GM19238 (cell line): Measurements from ENCODE around the gene SIRT5.

Source experiments
- DNase-seq: peaks from one replicate; pipeline ENCODE4 v3.0.0; 2011; ENCODE audit warnings: low spot score; ENCODE audit not compliant: insufficient read length

Gene SIRT5

DNA sequence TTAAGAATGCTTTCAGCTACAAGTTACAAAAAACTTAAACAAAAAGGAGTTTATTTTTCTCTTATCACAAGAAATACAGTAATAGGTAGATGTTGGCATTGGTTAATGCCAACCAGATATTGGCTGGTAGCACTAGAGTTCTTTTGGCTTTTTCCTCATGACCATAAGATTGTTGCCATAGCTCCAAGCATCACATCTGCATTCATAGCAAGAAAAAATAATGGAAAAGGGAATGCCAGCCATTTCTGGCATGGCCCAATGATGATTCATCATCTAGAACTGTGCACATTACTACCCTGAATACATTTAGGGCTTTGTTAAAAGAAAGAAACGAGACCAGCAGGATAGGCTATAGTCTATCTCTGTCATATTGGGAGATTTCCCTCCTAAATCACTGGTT lies 20.8 kb upstream of the SIRT5 start:
- DNase-seq: no peak

DNA sequence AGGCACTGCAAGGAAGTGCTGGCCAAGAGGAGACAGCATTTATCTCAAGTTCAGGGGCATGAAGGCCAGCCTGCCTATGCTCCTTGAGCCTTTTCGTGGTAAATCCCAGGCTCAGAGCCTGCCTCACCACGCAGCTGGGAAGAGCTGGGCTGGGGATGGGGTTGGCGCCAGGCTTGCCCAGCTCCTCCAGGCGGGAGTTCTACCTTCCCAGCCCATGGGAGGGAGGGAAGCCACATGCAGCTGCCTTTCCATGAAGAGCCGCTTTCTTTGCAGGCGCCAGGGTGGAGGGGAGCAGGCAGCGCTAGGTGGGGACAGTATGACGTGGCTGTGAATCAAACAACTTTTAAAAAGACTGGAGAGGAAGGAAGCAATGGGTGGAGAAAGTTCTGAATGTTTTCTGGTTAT lies 19.5 kb upstream of the SIRT5 start:
- no peak for DNase-seq

- no peak for DNase-seq
Measured at GRCh38 chr6:13557841-13558240, 16.6 kb upstream of the SIRT5 start.

DNA sequence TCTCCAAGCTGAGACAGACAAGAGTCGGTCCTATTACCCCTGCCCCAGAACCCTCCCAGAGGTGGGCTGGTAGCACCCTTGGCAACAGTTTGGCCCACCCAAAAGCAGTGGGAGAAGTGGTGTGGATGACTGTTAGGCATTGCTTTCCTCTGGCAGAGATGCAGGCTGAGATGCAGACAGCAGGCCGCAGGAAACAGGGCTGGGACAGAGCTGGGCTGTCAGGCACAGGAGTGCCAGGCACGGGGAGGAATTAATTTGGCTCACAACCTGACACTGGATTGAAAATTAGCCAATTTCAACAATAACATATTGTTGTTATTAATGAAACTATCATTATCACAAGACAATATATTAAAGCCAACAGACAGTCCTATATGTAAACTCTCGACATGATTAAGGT lies 15.7 kb upstream of the SIRT5 start:
- DNase-seq: no peak

GRCh38 chr6:13559251-13559650 lies 15.2 kb upstream of the SIRT5 start:
- DNase-seq: no peak

DNA sequence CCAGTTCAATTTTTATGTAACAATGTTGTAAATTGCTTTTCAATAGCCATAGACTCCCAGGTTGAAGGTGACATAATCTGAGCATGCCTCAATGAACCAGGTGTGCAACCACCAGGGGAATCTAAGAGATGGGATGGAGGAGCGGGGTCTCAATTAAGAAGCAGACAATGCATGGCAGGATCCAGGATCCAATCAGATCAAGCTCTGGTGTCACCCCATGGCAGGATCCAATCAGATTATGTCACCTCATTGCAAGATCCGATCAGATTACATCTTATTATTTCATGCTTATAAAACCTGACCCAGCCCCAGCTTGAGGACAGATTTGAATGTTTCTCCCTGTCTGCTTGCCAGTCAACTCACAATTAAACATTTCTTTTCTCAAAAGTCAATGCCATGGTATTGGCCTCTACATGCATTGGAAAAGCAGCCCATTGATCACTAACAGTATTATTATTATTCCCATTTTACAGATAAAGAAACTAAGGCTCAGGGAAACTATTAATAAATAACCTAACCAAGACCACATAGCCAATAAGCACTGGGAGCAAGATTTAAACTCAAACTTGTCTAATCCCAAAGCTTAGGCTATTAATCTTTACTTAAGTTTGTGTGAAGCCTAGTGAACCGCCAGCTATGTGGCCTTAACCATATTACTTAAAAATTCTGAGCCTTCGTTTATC lies 14.3 kb upstream of the SIRT5 start:
- no peak for DNase-seq

- no peak for DNase-seq
Measured at GRCh38 chr6:13560651-13561044, 13.8 kb upstream of the SIRT5 start.

GRCh38 chr6:13561624-13562267 lies 12.7 kb upstream of the SIRT5 start:
- DNase-seq: no peak

DNA sequence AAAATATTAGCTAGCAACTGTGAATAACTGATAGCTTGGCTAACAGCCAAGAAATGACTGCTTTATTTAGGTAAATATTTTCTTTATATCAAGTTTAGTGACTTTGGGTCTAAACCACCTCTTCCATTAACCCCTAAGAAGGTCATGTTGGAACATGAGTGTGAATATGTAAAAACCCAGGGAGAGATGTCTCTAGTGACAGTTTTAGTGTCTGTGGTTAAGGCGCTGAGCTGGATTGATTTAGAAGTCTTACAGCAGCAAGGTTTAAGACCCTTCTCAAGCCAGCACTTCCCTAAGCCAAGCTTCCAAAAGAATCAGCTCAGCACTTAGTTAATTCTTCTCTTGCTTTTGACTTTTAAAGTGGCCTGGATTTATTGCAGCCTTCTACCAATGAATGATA lies 11.4 kb upstream of the SIRT5 start:
- no peak for DNase-seq

DNA sequence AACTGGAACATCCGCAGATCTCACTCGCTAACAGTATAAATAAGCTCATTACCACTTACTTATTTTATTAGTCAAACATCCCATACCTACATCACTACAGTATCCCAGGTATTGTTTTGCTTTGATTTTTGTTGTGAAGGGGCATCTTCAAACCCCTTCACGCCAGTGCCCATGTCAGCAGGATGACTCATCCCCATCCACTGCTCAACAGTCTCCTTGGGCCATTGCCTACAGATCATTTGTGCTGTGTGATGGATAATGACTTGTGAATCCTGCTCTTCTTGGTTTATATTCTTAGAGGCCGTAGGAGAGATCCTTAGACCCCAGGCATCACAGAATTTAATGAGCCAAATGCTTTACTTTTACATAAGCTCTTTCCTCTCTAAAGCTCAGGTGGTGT lies 8.5 kb upstream of the SIRT5 start:
- no peak for DNase-seq

DNA sequence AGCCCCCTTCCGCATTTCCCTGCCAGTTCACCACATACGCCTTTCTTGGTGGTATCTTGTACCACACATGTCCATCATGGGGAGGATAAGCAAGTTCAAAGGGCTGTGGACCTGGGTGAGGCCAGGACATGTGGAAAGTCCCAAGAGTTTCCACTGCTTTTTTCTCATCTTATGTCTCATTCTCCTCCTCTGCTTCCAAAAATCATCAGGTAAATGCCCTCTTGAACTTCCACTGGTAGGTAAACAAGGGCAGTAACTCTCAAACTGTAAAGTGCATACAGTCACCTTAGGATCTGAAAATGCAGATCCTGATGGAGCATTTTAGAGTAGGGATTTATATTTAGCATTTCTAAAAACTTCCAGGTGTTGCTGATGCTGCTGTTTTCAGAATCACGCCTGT lies 7.9 kb upstream of the SIRT5 start:
- no peak for DNase-seq

DNA sequence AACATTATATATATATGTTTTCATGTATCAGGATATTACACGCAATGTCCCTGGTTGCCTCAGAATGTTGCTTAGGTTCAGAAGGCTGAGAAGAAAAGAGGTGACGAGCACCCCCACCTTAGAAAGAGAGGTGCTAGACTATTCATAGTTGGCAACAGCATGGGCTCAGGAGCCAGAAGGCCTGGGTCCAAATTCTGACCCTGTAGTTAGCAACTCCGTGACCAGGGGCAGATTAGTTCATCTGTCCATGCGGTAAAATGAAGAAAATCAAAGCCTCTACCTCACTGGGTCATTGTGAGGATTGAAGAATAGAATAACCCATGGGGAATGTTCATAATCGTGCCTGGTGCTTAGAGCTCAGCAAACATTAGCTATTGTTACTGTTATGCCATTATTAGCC lies 5.4 kb upstream of the SIRT5 start:
- no peak for DNase-seq

DNA sequence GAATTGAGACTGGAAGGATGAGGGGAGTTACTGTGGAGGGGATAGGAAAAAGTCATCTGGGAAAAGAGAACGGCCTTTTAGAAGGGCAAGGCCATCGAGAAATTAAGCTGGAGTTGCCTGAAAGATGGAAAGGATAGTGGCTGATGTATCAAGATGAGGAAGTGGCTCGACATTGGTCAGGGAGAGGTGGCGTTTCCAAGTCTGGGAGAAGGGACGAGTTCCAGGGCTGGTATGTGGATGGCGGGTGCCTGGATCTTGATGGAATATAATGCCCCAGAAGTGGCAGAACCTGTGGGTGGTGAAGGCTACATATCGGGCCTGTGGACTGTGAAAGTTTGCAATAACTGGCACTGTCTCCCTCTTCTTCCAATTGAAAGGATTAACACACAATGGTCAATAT lies 2.2 kb upstream of the SIRT5 start:
- no peak for DNase-seq

- no peak for DNase-seq
Measured at GRCh38 chr6:13572951-13573654, 1.3 kb upstream of the SIRT5 start.

DNA sequence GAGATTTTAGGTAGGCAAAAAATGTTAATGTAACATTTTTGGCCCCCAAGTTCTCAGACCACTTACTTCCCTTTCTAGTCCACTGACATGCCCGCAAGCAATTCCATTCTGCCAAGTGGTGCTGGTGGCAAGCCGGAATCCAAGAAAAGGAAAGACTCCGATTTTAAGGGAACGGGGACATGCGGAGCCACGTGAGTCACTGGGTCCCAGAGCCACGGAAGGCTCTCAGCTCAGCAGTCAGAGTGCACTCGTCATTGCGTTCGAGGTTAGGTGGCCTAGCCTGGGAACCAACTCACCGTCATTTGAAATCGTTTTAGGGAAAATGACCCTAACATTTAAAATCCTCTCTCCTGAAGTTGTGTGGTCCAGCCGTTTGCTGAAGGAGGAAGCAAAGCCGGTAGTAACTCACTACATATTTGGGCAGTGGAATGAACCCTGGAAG lies 711 bp upstream of the SIRT5 start:
- no peak for DNase-seq

DNA sequence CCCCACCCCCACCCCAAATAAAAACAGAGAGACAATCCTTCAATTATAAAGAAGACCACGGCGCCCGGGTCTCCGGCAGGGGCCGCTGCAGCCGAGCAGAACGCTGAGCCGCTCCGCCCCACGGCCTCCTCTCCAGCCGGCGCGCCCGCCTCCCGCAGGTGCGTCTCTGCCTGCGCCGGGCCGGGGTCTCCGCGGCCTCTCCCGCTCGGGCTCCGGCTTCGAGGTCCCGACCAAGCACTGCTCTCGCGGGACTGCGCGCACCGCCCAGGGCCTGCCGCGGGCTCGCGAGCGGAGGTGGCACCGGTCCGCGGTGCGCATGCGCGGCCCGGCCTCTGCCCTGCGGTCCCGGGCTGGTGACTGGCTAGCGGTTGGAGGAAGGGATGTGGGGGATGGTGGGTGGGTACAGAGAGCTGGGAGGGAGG lies 241 bp upstream of the SIRT5 start:
- DNase-seq: peak; percentile 91

DNA sequence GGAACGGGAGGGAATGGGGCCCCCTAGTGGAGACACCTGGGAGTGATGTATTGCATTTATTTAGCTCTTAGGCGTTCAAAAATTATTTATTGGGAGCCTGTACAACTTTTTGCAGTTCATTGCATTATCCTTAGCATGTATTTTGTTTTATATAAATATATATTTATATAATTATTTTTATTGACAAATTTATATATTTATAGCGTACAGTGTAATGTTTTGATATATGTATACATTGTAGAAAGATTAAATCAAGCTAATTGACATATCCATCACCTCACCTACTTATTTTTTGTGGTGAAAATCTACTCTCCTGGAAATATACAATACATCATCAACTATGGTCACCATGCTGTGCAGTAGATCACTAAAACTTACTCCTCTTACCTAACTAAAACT lies 975 bp downstream of the SIRT5 start:
- no peak for DNase-seq

DNA sequence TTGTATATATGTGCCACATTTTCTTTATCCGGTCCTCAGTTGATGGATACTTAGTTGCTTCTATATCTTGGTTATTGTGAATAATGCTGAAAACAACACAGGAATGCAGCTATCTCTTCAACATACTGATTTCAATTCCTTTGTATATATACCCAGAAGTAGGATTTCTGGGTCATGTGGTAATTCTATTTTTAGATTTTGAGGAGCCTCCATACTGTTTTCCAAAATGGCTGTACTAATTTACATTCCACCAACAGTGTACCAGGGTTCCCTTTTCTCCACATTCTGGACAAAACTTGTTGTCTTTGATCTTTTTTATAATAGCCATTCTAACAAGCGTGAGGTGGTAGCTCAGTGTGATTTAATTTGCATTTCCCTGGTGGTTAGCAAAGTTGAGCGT lies 1.6 kb downstream of the SIRT5 start:
- no peak for DNase-seq

DNA sequence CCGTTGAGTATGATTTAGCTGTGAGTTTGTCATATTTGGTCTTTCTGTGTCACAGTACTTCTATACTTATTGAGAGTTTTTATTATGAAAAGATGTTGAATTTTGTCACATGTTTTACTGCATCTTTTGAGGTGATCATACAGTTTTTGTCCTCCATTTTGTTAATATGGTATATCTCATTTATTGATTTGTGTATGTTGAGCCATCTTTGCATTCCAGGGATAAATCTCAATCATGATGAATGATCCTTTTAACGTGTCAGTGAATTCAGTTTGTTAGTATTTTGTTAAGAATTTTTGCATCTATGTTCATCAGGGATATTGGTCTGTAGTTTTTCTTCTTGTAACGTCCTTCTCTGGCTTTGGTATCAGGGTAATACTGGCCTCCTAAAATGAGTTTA lies 3.5 kb downstream of the SIRT5 start:
- no peak for DNase-seq

DNA sequence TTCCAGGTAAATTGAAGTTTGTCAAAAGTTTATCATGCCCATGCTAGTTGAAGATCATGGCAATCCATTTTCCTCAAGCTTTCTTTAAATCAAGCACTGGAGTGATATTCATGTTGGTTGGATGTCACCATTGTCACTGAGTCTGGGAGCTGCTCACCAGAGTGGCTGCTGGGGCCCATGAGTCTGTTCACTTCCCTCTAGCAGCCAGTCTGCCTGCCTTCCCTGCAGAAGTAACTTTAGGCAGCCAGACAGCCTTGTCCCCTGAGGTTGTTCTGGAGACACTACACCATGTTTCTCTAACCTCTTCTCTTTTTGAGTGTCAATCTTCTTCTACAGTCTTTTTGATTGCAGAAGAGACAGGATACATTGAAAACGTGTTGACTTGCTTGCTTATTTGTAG lies 5.5 kb downstream of the SIRT5 start:
- DNase-seq: no peak

DNA sequence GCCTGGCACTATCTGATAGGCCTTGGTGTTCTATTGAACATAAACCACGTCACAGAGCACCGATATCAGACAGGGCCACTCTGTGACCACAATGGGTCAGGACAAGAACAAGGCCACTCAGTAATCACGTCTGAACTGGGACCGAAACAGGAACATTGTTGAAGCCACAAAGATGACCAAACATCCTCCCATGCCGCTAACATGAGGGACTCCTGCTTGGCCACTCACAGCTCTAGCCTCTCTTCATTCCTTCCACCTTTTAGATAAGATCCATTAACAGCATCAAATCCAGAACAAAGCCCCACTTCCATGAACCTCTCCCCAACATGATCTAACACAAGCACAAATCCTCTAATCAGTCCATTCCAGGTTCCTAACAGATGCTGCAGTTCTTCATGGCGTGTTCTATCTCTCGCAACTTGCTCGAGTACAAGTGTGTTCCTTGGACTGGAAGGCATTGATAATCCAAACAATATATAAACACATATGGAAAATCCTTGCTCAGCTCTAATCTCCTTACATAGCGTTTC lies 7.4 kb downstream of the SIRT5 start:
- DNase-seq: no peak
